ENCODE data around the gene RAB3B.

DNA sequence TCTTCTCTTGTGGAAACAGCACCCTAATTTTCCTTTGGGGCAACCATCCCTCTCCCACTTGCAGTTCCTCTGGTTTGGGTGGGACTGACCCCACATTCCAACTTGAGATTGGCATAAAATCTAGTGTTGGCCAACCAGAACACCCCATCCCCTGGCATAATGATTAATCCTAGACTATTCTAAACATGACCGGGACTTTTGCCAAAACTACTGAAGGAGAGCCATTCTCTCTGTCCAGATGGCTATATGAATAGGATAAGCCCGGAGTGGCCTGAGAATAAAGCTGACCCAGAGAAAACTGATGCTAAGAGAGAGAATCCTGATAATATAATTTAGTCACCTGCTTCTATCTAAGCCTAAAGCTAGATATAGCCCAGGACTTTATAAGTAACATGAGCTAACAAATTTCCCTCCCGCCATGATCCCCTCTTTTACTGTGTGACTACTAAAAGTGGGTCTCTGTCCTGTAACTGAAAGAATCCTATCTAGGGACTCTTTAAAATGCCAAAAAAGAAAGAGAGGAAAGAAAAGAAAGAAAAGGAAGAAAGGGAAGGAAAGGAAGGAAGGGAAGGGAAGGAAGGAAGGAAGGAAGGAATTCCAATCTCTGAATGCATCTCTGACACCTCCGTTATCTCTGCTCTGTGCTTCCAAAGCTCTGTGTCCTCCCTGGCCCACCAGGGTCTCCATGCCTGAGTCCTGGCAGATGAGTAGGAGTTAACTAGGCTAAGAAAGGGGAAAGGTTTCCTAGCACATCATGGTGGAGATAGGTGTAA is 84.0 kb downstream of the RAB3B start:
- TF ChIP-seq POLR2A (IDR thresholded peaks at IDR 0.05; ENCODE audit: low read length) (no peak), GATA1 (IDR thresholded peaks at IDR 0.05; ENCODE audit: low read depth, low read length) (no peak)

All from erythroblast (primary cell).